Activated CD4-positive, alpha-beta T cell treated with anti-CD3 and anti-CD28 coated beads for 36 hours (primary cell): Measurements from ENCODE around the gene SLC8A2. TPM values are rescaled to one million over a fixed set of nuclear protein-coding genes. Genes with fewer than 3 reads are reported as not detected.

Source experiments
- ATAC-seq: fragments of 200-7000 bp; cut with Tn5 transposase; one replicate; pipeline ENCODE4 v1.10.0; 2021; ENCODE audit warnings: mild to moderate bottlenecking, moderate library complexity
- CTCF ChIA-PET: fragments of 350-600 bp; sonication (Branson Sonifier 250); formaldehyde crosslinking; loops from one replicate; lab custom pipeline; 2021; ENCODE audit warnings: antibody characterized with exemption; lab: Charles Lee
- POLR2A ChIA-PET: fragments of 350-600 bp; sonication (Branson Sonifier 250); formaldehyde crosslinking; loops from one replicate; lab custom pipeline; 2021; ENCODE audit warnings: antibody characterized with exemption, inconsistent platforms; lab: Charles Lee
- DNase-seq: peaks from one replicate; pipeline ENCODE4 v3.0.0-alpha.2; 2020
- H3K27ac Mint-ChIP-seq: one replicate; pipeline ENCODE4 v1.8.0; 2021; ENCODE audit warnings: mixed read lengths
- H3K27me3 Mint-ChIP-seq: one replicate; pipeline ENCODE4 v1.8.0; 2021; ENCODE audit warnings: mixed read lengths
- H3K36me3 Mint-ChIP-seq: one replicate; pipeline ENCODE4 v1.8.0; 2021; ENCODE audit warnings: low read depth, mixed read lengths
- H3K4me1 Mint-ChIP-seq: one replicate; pipeline ENCODE4 v1.8.0; 2021; ENCODE audit warnings: mixed read lengths
- H3K4me3 Mint-ChIP-seq: one replicate; pipeline ENCODE4 v1.8.0; 2021; ENCODE audit warnings: mild to moderate bottlenecking, moderate library complexity, mixed read lengths
- H3K9me3 Mint-ChIP-seq: one replicate; pipeline ENCODE4 v1.8.0; 2021; ENCODE audit warnings: low read depth, mixed read lengths
- intact Hi-C, 2 experiments: fragments of 100-400 bp; cut with DNase I in 1 of 2; cut with micrococcal nuclease in 1 of 2; formaldehyde crosslinking; loops; one replicate each; pipeline versions ENCODE4 v1.14.2 to v1.15.1; 2022 to 2024; cut with DNase I, micrococcal nuclease
- total RNA-seq, 2 experiments: library from RNA; stranded (reverse); gene quantifications; one replicate each; pipeline ENCODE4 v1.2.3, GENCODE V29; 2021

SLC8A2 gene
- total RNA-seq, 2 experiments from 2014 or later, result 0.11 to 0.23 TPM

DNA sequence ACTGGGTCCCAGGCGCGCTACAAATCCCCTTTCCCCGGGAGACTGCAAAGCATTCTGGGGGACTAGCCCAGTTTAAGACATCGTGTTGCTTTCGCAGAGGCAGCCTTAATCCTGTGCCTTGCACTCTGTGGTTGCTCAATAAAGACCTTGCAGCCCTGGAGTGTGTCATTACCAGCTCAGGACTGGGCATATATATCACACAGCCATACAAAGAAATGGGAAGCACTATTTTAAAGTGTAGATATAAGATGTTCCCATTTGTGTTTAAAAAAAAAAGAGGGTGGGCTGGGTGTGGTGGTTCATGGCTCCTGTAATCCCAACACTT lies 32.1 kb upstream of the SLC8A2 start:
- intact Hi-C loops, result no loop called here
- H3K36me3 Mint-ChIP-seq, result peaks cover 9% of the 10 kb centered on the region
- no peaks in the 10 kb centered on the region for H3K27me3 Mint-ChIP-seq
- ATAC-seq (no peak), DNase-seq (no peak)
- POLR2A ChIA-PET, result no interaction called here
- H3K4me3 Mint-ChIP-seq, result no peak overlapping the region
- CTCF ChIA-PET, result no interaction called here
- H3K27ac Mint-ChIP-seq, result no peak overlapping the region
- no peaks in the 10 kb centered on the region for H3K4me1 Mint-ChIP-seq
- H3K9me3 Mint-ChIP-seq, result no peaks in the 10 kb centered on the region

- CTCF ChIA-PET, result interaction anchor here (0.7 kb wide), 1 partner anchor 706 kb away, joined by 3 read pairs; no protein-coding TSS in a partner anchor
- Mint-ChIP-seq H3K27me3 (no peaks in the 10 kb centered on the region), H3K27ac (no peak overlapping the region), H3K9me3 (no peaks in the 10 kb centered on the region), H3K4me1 (no peaks in the 10 kb centered on the region), H3K36me3 (peaks cover 10% of the 10 kb centered on the region), H3K4me3 (no peak overlapping the region)
- intact Hi-C loops, result no loop called here
- ATAC-seq, result no peak
- no peak for DNase-seq
- POLR2A ChIA-PET, result no interaction called here
Measured at GRCh38 chr19:47503130-47503825, 31.6 kb upstream of the SLC8A2 start.

- H3K9me3 Mint-ChIP-seq, result no peaks in the 10 kb centered on the region
- no peaks in the 10 kb centered on the region for H3K27me3 Mint-ChIP-seq
- ATAC-seq, result no peak
- no peaks in the 10 kb centered on the region for H3K4me1 Mint-ChIP-seq
- no peak for DNase-seq
- ChIA-PET POLR2A (no interaction called here), CTCF (interaction anchor here (0.6 to 1.5 kb wide), 2 partner anchors 16 to 132 kb away, joined by 3 to 4 read pairs; partner anchors contain the start of gene KPTN)
- no peak overlapping the region for H3K4me3 Mint-ChIP-seq
- no peak overlapping the region for H3K27ac Mint-ChIP-seq
- peaks cover 12% of the 10 kb centered on the region for H3K36me3 Mint-ChIP-seq
- intact Hi-C loops, result no loop called here
Measured at GRCh38 chr19:47499863-47500830, 28.5 kb upstream of the SLC8A2 start.

DNA sequence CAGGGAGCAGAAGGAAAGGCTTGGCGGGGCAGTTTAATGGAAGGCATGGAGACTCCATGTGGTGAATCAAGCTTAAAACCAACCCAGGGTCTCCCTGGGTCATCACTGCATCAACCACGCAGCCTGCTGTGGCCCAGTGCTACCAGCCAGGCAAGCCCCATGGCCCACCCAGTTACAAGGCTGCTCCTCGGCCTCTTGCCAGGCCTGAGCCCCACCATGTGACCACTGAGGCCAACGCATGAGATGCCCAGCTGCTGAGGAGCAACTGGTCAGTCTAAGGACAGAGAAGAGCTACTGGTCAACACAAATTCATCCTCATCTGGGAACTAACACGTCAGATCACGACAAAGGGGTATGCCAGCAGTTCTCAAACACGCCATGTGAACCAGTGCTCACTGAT lies 27.7 kb upstream of the SLC8A2 start:
- intact Hi-C loops, result no loop called here
- Mint-ChIP-seq H3K27me3 (no peaks in the 10 kb centered on the region), H3K27ac (no peak overlapping the region), H3K4me3 (no peak overlapping the region), H3K9me3 (no peaks in the 10 kb centered on the region), H3K4me1 (no peaks in the 10 kb centered on the region), H3K36me3 (peaks cover 12% of the 10 kb centered on the region)
- ChIA-PET POLR2A (interaction anchor here (0.6 to 1.0 kb wide), 2 partner anchors 11 to 15 kb away, joined by 3 read pairs; partner anchors contain the start of gene KPTN), CTCF (interaction anchor here (1.2 to 1.5 kb wide), 2 partner anchors 15 to 208 kb away, joined by 4 to 6 read pairs; partner anchors contain the start of gene KPTN)
- ATAC-seq, result no peak
- no peak for DNase-seq

DNA sequence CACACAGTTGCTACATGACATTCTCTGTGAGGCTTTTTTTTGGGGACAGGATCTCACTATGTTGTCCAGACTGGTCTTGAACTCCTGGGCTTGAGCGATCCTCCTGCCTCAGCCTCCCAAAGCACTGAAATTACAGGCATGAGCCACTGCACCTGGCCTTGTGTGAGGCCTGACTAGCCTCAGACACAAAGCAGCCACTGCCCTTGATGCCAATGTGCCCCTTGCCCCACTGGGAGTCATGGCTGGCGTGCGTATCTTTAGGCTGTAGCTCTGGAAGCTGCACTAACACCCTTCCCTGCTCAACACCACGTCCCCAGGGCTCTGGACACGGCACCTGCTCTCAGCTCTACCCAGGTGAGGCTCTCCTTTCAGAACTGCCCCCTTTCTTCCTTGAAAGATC lies 26.9 kb upstream of the SLC8A2 start:
- intact Hi-C loops, result no loop called here
- ATAC-seq, result no peak
- no peaks in the 10 kb centered on the region for H3K27me3 Mint-ChIP-seq
- ChIA-PET POLR2A (interaction anchor here (0.6 to 1.0 kb wide), 2 partner anchors 10 to 14 kb away, joined by 3 read pairs; partner anchors contain the start of gene KPTN), CTCF (interaction anchor here (1.0 to 1.2 kb wide), 2 partner anchors 15 to 208 kb away, joined by 6 to 7 read pairs; partner anchors contain the start of gene KPTN)
- peaks cover 12% of the 10 kb centered on the region for H3K36me3 Mint-ChIP-seq
- no peaks in the 10 kb centered on the region for H3K4me1 Mint-ChIP-seq
- H3K4me3 Mint-ChIP-seq, result no peak overlapping the region
- no peak for DNase-seq
- H3K27ac Mint-ChIP-seq, result no peak overlapping the region
- no peaks in the 10 kb centered on the region for H3K9me3 Mint-ChIP-seq

GRCh38 chr19:47497821-47498520 lies 26.3 kb upstream of the SLC8A2 start:
- Mint-ChIP-seq H3K27ac (no peak overlapping the region), H3K9me3 (no peaks in the 10 kb centered on the region), H3K36me3 (peaks cover 12% of the 10 kb centered on the region), H3K27me3 (no peaks in the 10 kb centered on the region), H3K4me3 (no peak overlapping the region), H3K4me1 (no peaks in the 10 kb centered on the region)
- DNase-seq (no peak), ATAC-seq (no peak)
- ChIA-PET CTCF (interaction anchor here (0.6 to 1.2 kb wide), 3 partner anchors 14 to 209 kb away, joined by 3 to 7 read pairs (median 6); partner anchors contain the start of gene KPTN), POLR2A (no interaction called here)
- intact Hi-C loops, result no loop called here

DNA sequence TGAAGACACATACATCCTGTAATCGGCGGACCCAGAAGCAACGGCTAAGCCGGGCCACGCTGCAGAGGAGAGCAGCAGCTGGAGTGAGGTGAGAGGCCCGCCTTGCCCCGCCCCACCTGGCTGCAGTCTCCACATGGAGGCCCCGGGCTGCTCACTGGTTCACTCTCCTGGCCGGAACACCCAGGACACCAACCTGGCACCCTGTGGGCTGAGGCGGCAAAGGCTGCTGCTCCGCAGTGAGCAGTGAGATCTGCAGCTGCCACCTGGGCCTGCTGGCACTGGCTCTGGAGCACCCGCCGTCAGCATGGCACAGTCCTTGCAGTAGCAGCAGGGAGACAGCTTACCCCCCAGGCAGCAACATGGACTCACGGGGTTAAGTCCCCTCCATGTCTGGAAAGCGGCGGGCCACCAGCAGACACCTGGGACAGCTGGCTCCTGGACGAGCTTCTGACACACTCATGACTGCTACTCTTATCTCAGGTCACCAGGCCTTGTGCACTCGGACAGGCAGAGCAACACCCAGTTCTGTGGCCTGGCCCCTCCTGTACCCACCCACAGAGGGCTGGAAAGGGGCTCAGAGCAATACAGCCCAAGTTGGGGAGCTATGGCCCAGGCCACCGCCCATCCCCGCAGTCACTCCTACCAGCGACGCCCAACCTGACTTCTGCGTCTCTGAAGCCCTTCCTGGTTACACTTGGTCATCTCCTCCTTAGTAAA lies 25.5 kb upstream of the SLC8A2 start:
- Mint-ChIP-seq H3K9me3 (no peaks in the 10 kb centered on the region), H3K27ac (no peak overlapping the region), H3K4me1 (no peaks in the 10 kb centered on the region), H3K36me3 (peaks cover 9% of the 10 kb centered on the region), H3K27me3 (no peaks in the 10 kb centered on the region), H3K4me3 (no peak overlapping the region)
- ChIA-PET POLR2A (interaction anchor here (1.1 kb wide), 1 partner anchor 19 kb away, joined by 5 read pairs; no protein-coding TSS in a partner anchor), CTCF (interaction anchor here (0.6 kb wide), 1 partner anchor 191 kb away, joined by 3 read pairs; no protein-coding TSS in a partner anchor)
- DNase-seq, result no peak
- ATAC-seq, result no peak
- intact Hi-C loops, result no loop called here

DNA sequence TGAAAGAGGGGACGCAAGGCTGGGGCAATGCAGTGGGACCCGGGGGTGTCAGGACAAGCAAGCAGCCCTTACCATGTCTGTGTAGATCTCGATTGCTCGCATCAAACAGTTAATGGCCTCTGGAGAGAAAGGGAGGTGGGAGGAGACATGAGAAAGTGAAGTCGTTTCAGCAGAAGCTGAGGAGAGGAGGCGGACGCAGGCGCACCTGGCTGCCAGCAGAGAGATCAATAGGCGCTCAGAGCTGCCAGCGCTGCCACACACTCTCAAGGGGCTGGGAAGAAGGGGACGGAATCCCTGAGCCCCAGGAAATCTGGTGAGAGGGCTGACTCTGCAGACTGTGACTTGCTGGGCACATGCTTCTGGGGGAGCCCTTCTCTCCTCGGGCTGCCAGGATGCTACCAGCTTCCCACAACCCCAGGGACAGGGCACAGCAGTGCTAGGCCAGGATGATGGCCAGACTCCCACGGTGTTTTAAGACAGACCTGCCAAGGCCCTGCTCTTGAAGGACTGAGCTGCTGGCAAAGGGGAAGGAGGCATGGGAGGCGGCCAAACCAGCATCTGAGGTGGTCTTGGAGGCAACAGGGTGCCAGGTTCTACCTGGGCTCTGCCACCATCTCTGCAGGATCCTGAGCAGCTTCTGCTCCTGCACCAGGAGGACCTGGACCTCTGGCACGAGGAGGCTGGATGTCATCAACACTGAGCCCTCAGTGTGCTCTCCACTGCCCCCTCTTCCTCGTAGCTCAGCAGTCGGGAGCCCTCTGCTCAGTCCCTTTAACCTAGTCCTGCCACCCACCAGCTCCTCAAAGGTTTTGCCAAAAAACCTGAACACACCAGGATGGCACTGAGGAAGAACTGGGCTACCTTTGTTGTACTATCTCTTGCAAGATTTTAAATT lies 24.0 kb upstream of the SLC8A2 start:
- intact Hi-C loops, result no loop called here
- ATAC-seq, result peak; percentile 24
- ChIA-PET CTCF (interaction anchor here (0.7 to 2.3 kb wide), 5 partner anchors 12 to 191 kb away, joined by 3 to 11 read pairs (median 3); partner anchors contain the start of gene KPTN), POLR2A (interaction anchor here (0.9 kb wide), 1 partner anchor 16 kb away, joined by 3 read pairs; no protein-coding TSS in a partner anchor)
- Mint-ChIP-seq H3K4me3 (no peak overlapping the region), H3K36me3 (peaks cover 7% of the 10 kb centered on the region), H3K27ac (no peak overlapping the region), H3K9me3 (no peaks in the 10 kb centered on the region), H3K27me3 (no peaks in the 10 kb centered on the region), H3K4me1 (no peaks in the 10 kb centered on the region)
- no peak for DNase-seq

GRCh38 chr19:47494729-47495128 lies 23.0 kb upstream of the SLC8A2 start:
- H3K36me3 Mint-ChIP-seq, result peaks cover 11% of the 10 kb centered on the region
- no peaks in the 10 kb centered on the region for H3K4me1 Mint-ChIP-seq
- intact Hi-C loops, result no loop called here
- no peaks in the 10 kb centered on the region for H3K27me3 Mint-ChIP-seq
- H3K9me3 Mint-ChIP-seq, result no peaks in the 10 kb centered on the region
- no peak overlapping the region for H3K4me3 Mint-ChIP-seq
- ATAC-seq, result no peak
- ChIA-PET CTCF (interaction anchor here (0.5 to 2.3 kb wide), 3 partner anchors 11 to 18 kb away, joined by 3 to 11 read pairs (median 3); partner anchors contain the start of gene KPTN), POLR2A (interaction anchor here (0.6 kb wide), 1 partner anchor 12 kb away, joined by 5 read pairs; no protein-coding TSS in a partner anchor)
- no peak overlapping the region for H3K27ac Mint-ChIP-seq
- DNase-seq, result no peak
